Osteoblast (primary cell): ENCODE results near the gene ADAMTS13. TPM values are rescaled to one million over a fixed set of nuclear protein-coding genes. Genes with fewer than 3 reads are reported as not detected.

Source experiments
- DNase-seq: peaks from one replicate; pipeline ENCODE4 v3.0.0; 2011; ENCODE audit warnings: low spot score, mixed read lengths; ENCODE audit not compliant: insufficient read length; ENCODE audit errors: missing footprints
- H2AFZ ChIP-seq: 2 replicates; pipeline ENCODE4 v1.6.0; 2011; ENCODE audit warnings: mild to moderate bottlenecking, low read length
- H3K27ac ChIP-seq: 2 replicates; pipeline ENCODE4 v1.5.1; 2011; ENCODE audit warnings: mild to moderate bottlenecking, low read depth, low read length, moderate library complexity
- H3K27me3 ChIP-seq: 2 replicates; pipeline ENCODE4 v1.6.0; 2012; ENCODE audit warnings: mild to moderate bottlenecking, control low read depth, inconsistent platforms, low read length, moderate library complexity; ENCODE audit not compliant: insufficient read depth
- H3K36me3 ChIP-seq: 2 replicates; pipeline ENCODE4 v1.5.1; 2011; ENCODE audit warnings: mild to moderate bottlenecking, low read length, control low read depth, moderate library complexity; ENCODE audit not compliant: insufficient read depth
- H3K4me1 ChIP-seq: 2 replicates; pipeline ENCODE4 v1.5.1; 2011; ENCODE audit warnings: mild to moderate bottlenecking, low read length, control low read depth, moderate library complexity; ENCODE audit not compliant: insufficient read depth
- H3K4me2 ChIP-seq: 2 replicates; pipeline ENCODE4 v1.6.0; 2011; ENCODE audit warnings: mild to moderate bottlenecking, low read length; ENCODE audit not compliant: insufficient read depth
- H3K4me3 ChIP-seq: fragments of 200-600 bp; sonication (generic); 3 replicates; pipeline ENCODE4 v1.5.1; 2012; ENCODE audit warnings: mild to moderate bottlenecking, low read length, inconsistent platforms; ENCODE audit not compliant: insufficient read depth
- H3K79me2 ChIP-seq: 2 replicates; pipeline ENCODE4 v1.6.0; 2012; ENCODE audit warnings: mild to moderate bottlenecking, low read length, control low read depth, inconsistent platforms; ENCODE audit not compliant: insufficient read depth
- H3K9me3 ChIP-seq: 2 replicates; pipeline ENCODE4 v1.5.1; 2011; ENCODE audit warnings: low read depth, low read length, control low read depth
- H4K20me1 ChIP-seq: 2 replicates; pipeline ENCODE4 v1.6.0; 2012; ENCODE audit warnings: mild to moderate bottlenecking, low read length, control low read depth; ENCODE audit not compliant: insufficient read depth
- CTCF ChIP-seq: IDR thresholded peaks from 2 replicates; pipeline ENCODE4 v1.5.1; 2011; ENCODE audit warnings: mild to moderate bottlenecking, low read depth, low read length, moderate library complexity; ENCODE audit errors: extremely low read depth
- total RNA-seq: library from RNA; depleted of rRNA; stranded (reverse); fragments of >200 nt; gene quantifications from 2 replicates; pipeline ENCODE4 v1.2.3, GENCODE V29; 2012

Gene ADAMTS13
- total RNA-seq, 1 donor: 1.4 TPM

GRCh38 chr9:133492061-133493021, 70.2 kb downstream of the ADAMTS13 start:
- no peaks in the 10 kb centered on the region for H3K9me3 ChIP-seq
- no peaks in the 10 kb centered on the region for H4K20me1 ChIP-seq
- H3K79me2 ChIP-seq: no peaks in the 10 kb centered on the region
- H3K27ac ChIP-seq: no peak overlapping the region
- H3K36me3 ChIP-seq: no peaks in the 10 kb centered on the region
- no peak for TF ChIP-seq CTCF
- peak; percentile 98 for DNase-seq
- H3K4me3 ChIP-seq: no peak overlapping the region
- peaks cover 3% of the 10 kb centered on the region for H3K27me3 ChIP-seq
- peak overlapping the region; percentile 21 for H2AFZ ChIP-seq
- peaks cover 12% of the 10 kb centered on the region for H3K4me1 ChIP-seq
- H3K4me2 ChIP-seq: peak overlapping the region; percentile 24

- Histone ChIP-seq H3K4me3 (no peak overlapping the region), H3K9me3 (no peaks in the 10 kb centered on the region), H3K27ac (no peak overlapping the region), H3K36me3 (no peaks in the 10 kb centered on the region), H3K79me2 (no peaks in the 10 kb centered on the region), H3K27me3 (peaks cover 3% of the 10 kb centered on the region), H4K20me1 (no peaks in the 10 kb centered on the region), H3K4me2 (no peak overlapping the region), H2AFZ (no peak overlapping the region), H3K4me1 (peaks cover 12% of the 10 kb centered on the region)
- peak; percentile 43 for DNase-seq
- no peak for TF ChIP-seq CTCF
Measured at GRCh38 chr9:133493428-133493827, 71.3 kb downstream of the ADAMTS13 start.

GRCh38 chr9:133493845-133494540, 71.8 kb downstream of the ADAMTS13 start:
- no peaks in the 10 kb centered on the region for H3K9me3 ChIP-seq
- no peak for TF ChIP-seq CTCF
- H2AFZ ChIP-seq: no peak overlapping the region
- peaks cover 12% of the 10 kb centered on the region for H3K4me1 ChIP-seq
- DNase-seq: peak; percentile 71
- no peaks in the 10 kb centered on the region for H3K79me2 ChIP-seq
- H3K27me3 ChIP-seq: peaks cover 3% of the 10 kb centered on the region
- H3K27ac ChIP-seq: no peak overlapping the region
- no peak overlapping the region for H3K4me3 ChIP-seq
- H4K20me1 ChIP-seq: no peaks in the 10 kb centered on the region
- no peak overlapping the region for H3K4me2 ChIP-seq
- no peaks in the 10 kb centered on the region for H3K36me3 ChIP-seq
